Smooth muscle cell (in vitro differentiated cells): ENCODE data around the gene OSGEPL1. TPM values are rescaled to one million over a fixed set of nuclear protein-coding genes. Genes with fewer than 3 reads are reported as not detected.
"Not testable (repeated sequence)": the region's sequence is repeated elsewhere in the genome, so short reads cannot be mapped to it uniquely, and the experiment has no call there.

Experiments used
- DNase-seq: peaks from one replicate; lab custom pipeline; 2025; ENCODE audit not compliant: unreplicated experiment; lab: John Stamatoyannopoulos, UW
- H2AFZ ChIP-seq: fragments of 200-600 bp; sonication (generic); 2 replicates; pipeline ENCODE4 v1.6.0; 2016; ENCODE audit warnings: antibody characterized with exemption, low read depth, mild to moderate bottlenecking
- H3F3A ChIP-seq: fragments of 200-600 bp; sonication (generic); 2 replicates; pipeline ENCODE4 v1.6.0; 2017; ENCODE audit warnings: antibody characterized with exemption, low read depth
- H3K27ac ChIP-seq: fragments of 200-600 bp; sonication (generic); 2 replicates; pipeline ENCODE4 v1.5.1; 2016; ENCODE audit warnings: low read depth, mild to moderate bottlenecking
- H3K27me3 ChIP-seq: fragments of 200-600 bp; sonication (generic); 2 replicates; pipeline ENCODE4 v1.6.1; 2016; ENCODE audit warnings: low read depth, mild to moderate bottlenecking
- H3K36me3 ChIP-seq: fragments of 200-600 bp; sonication (generic); 2 replicates; pipeline ENCODE4 v1.5.1; 2016; ENCODE audit warnings: low read depth
- H3K4me1 ChIP-seq: fragments of 200-600 bp; sonication (generic); 2 replicates; pipeline ENCODE4 v1.5.1; 2016; ENCODE audit warnings: low read depth
- H3K4me2 ChIP-seq: fragments of 200-600 bp; sonication (generic); 2 replicates; pipeline ENCODE4 v1.6.0; 2016; ENCODE audit warnings: mild to moderate bottlenecking
- H3K4me3 ChIP-seq: fragments of 200-600 bp; sonication (generic); 2 replicates; pipeline ENCODE4 v1.5.1; 2016; ENCODE audit warnings: mild to moderate bottlenecking
- H3K79me2 ChIP-seq: fragments of 200-600 bp; sonication (generic); 2 replicates; pipeline ENCODE4 v1.6.0; 2016; ENCODE audit warnings: low read depth, mild to moderate bottlenecking
- H3K9ac ChIP-seq: fragments of 200-600 bp; sonication (generic); 2 replicates; pipeline ENCODE4 v1.6.0; 2016; ENCODE audit warnings: low read depth
- H3K9me3 ChIP-seq: fragments of 200-600 bp; sonication (generic); replicated peaks from 2 replicates; pipeline ENCODE4 v1.5.1; 2016; ENCODE audit warnings: low read depth
- H4K20me1 ChIP-seq: fragments of 200-600 bp; sonication (generic); 2 replicates; pipeline ENCODE4 v1.6.0; 2016; ENCODE audit warnings: low read depth
- CTCF ChIP-seq: fragments of 200-600 bp; sonication (generic); IDR thresholded peaks from 2 replicates; pipeline ENCODE4 v1.5.1; 2017; ENCODE audit warnings: borderline replicate concordance, mild to moderate bottlenecking, antibody characterized with exemption; ENCODE audit not compliant: insufficient read depth, poor library complexity, severe bottlenecking
- WGBS: methylation state at CpG from one replicate; pipeline ENCODE4 v1.1.7; 2016; ENCODE audit warnings: low lambda C conversion rate; 5-methylcytosine and 5-hydroxymethylcytosine counted together
- polyA plus RNA-seq: library from polyadenylated mRNA; unstranded; fragments of >200 nt; fragmentation: Nextera tagmentation; extraction: Ambion mirVana; gene quantifications from 2 replicates; pipeline ENCODE4 v1.2.1, GENCODE V29; 2016
- total RNA-seq: library from RNA; depleted of rRNA; stranded (reverse); fragments of >200 nt; gene quantifications from 2 replicates; pipeline ENCODE4 v1.2.3, GENCODE V29; 2014

Gene OSGEPL1
- total and polyA plus RNA-seq, 2 experiments from 2014 or later = 6.1 to 11.8 TPM

- Histone ChIP-seq H3F3A (no peaks in the 10 kb centered on the region), H4K20me1 (no peaks in the 10 kb centered on the region), H3K9ac (no peak overlapping the region), H3K79me2 (no peaks in the 10 kb centered on the region), H3K27me3 (no peaks in the 10 kb centered on the region), H3K4me3 (no peak overlapping the region), H3K9me3 (no peaks in the 10 kb centered on the region), H3K36me3 (no peaks in the 10 kb centered on the region), H3K4me1 (no peaks in the 10 kb centered on the region), H3K4me2 (no peak overlapping the region), H2AFZ (no peak overlapping the region), H3K27ac (no peak overlapping the region)
- TF ChIP-seq CTCF = no peak
- no peak for DNase-seq
- 97% methylated on average over 1 of the region's 1 CpG for WGBS
Observed at GRCh38 chr2:189726271-189726670, 36.3 kb downstream of the OSGEPL1 start.

GRCh38 chr2:189723192-189723591 is 39.4 kb downstream of the OSGEPL1 start:
- Histone ChIP-seq H3K36me3 (no peaks in the 10 kb centered on the region), H3K4me3 (no peak overlapping the region), H3K27me3 (no peaks in the 10 kb centered on the region), H3F3A (no peaks in the 10 kb centered on the region), H3K27ac (no peak overlapping the region), H3K9me3 (no peaks in the 10 kb centered on the region), H3K4me1 (no peaks in the 10 kb centered on the region), H3K9ac (no peak overlapping the region), H3K79me2 (no peaks in the 10 kb centered on the region), H3K4me2 (no peak overlapping the region), H4K20me1 (no peaks in the 10 kb centered on the region), H2AFZ (no peak overlapping the region)
- no peak for TF ChIP-seq CTCF
- no peak for DNase-seq

DNA sequence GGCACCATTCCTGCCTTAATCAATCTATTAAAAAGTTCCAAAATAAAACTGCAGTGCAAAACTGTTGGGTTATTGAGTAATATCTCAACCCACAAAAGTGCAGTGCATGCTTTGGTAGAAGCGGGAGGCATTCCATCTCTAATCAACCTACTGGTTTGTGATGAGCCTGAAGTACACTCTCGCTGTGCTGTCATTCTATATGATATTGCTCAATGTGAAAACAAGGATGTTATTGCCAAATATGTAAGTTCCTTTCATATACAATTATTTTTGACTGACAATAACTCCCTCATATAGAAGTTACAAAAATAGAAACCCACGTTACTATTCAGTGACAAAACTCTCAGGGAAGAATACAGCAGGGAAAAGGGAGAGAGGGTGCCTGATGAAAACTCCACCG is 43.0 kb downstream of the OSGEPL1 start:
- no peak for TF ChIP-seq CTCF
- H4K20me1 ChIP-seq = no peaks in the 10 kb centered on the region
- 95% methylated on average over 4 of the region's 4 CpGs for WGBS
- no peak overlapping the region for H3K4me2 ChIP-seq
- no peaks in the 10 kb centered on the region for H3K4me1 ChIP-seq
- no peak overlapping the region for H3K4me3 ChIP-seq
- no peaks in the 10 kb centered on the region for H3K9me3 ChIP-seq
- no peaks in the 10 kb centered on the region for H3K27me3 ChIP-seq
- H3K79me2 ChIP-seq = no peaks in the 10 kb centered on the region
- no peak overlapping the region for H2AFZ ChIP-seq
- no peak for DNase-seq
- H3K27ac ChIP-seq = no peak overlapping the region
- no peak overlapping the region for H3K9ac ChIP-seq
- H3K36me3 ChIP-seq = no peaks in the 10 kb centered on the region
- no peaks in the 10 kb centered on the region for H3F3A ChIP-seq

- not testable (repeated sequence) for H3K9ac ChIP-seq, H4K20me1 ChIP-seq, H3K9me3 ChIP-seq, H3K27me3 ChIP-seq, DNase-seq, H3F3A ChIP-seq, H3K4me2 ChIP-seq, H3K4me1 ChIP-seq, H3K79me2 ChIP-seq, H3K27ac ChIP-seq, H2AFZ ChIP-seq, H3K4me3 ChIP-seq, H3K36me3 ChIP-seq
- 90% methylated on average over 1 of the region's 1 CpG for WGBS
Observed at GRCh38 chr2:189717593-189717992, 45.0 kb downstream of the OSGEPL1 start.
